K562 (cell line): ENCODE results near the gene RSF1. TPM values are rescaled to one million over a fixed set of nuclear protein-coding genes. Genes with fewer than 3 reads are reported as not detected.
A peak's percentile ranks its signal among the peaks of the same experiment; 100 is the strongest.

Experiments used
- ATAC-seq: fragments of 200-7000 bp; cut with Tn5 transposase; 3 replicates; pipeline ENCODE4 v1.9.1; 2020; ENCODE audit warnings: moderate library complexity
- BruUV-seq: library from RNA; stranded (reverse); fragments of 400-500 nt; replicated peaks from 2 replicates; lab custom pipeline; 2021; lab: Mats Ljungman, UMichigan
- CTCF ChIA-PET: fragments of 300-600 bp; formaldehyde crosslinking; extraction: SDS; loops from one replicate; lab custom pipeline; 2021; ENCODE audit warnings: low intra/inter-chr PET ratio; lab: Yijun Ruan, JAX
- POLR2A ChIA-PET: fragments of 300-600, 350-650 bp; sonication (Branson Sonifier 250); formaldehyde crosslinking; extraction: SDS; loops from one replicate; lab custom pipeline; 2021; ENCODE audit warnings: antibody characterized with exemption, inconsistent platforms; lab: Yijun Ruan, JAX
- DNase-seq, 4 experiments: peaks; one replicate each; pipeline versions ENCODE4 v3.0.0 to v3.0.0-alpha.2; 2011 to 2018; ENCODE audit warnings: low spot score in 3 of 4, mixed read lengths in 3 of 4; ENCODE audit errors: extremely low read depth in 1 of 4
- FAIRE-seq: peaks from 2 replicates; lab custom pipeline; 2011; peaks lifted over from hg19 to GRCh38; lab: Jason Lieb, UNC
- H2AFZ ChIP-seq: 2 replicates; pipeline ENCODE4 v1.6.0; 2011; ENCODE audit warnings: low read depth, low read length, control low read depth, inconsistent platforms
- H3K27ac ChIP-seq: fragments of 200-600 bp; 3 replicates; pipeline ENCODE4 v1.8.0; 2011; ENCODE audit warnings: low read depth, mild to moderate bottlenecking, control low read depth, inconsistent platforms, low read length, moderate library complexity, mixed read lengths; ENCODE audit errors: extremely low read depth
- H3K27me3 ChIP-seq, 2 experiments: fragments of 300-600 bp in 1 of 2; 2 replicates in 1 of 2; 3 replicates in 1 of 2; pipeline versions ENCODE4 v1.6.0 to v1.8.0; 2011; ENCODE audit warnings: inconsistent platforms in 2 of 2, low read length in 2 of 2, mild to moderate bottlenecking in 1 of 2, mixed read lengths in 1 of 2, moderate library complexity in 1 of 2; ENCODE audit not compliant: control insufficient read depth in 2 of 2, insufficient read depth in 2 of 2
- H3K36me3 ChIP-seq: fragments of 300-600 bp; 3 replicates; pipeline ENCODE4 v1.8.0; 2011; ENCODE audit warnings: mild to moderate bottlenecking, low read length, inconsistent platforms; ENCODE audit not compliant: control insufficient read depth, insufficient read depth
- H3K4me1 ChIP-seq, 2 experiments: fragments of 200-600 bp in 1 of 2; replicated peaks in 1 of 2; 2 replicates in 1 of 2; 3 replicates in 1 of 2; pipeline versions ENCODE4 v1.5.1 to v1.8.0; 2011; ENCODE audit warnings: inconsistent platforms in 2 of 2, low read length in 2 of 2, mild to moderate bottlenecking in 1 of 2, mixed read lengths in 1 of 2, moderate library complexity in 1 of 2; ENCODE audit not compliant: control insufficient read depth in 2 of 2, insufficient read depth in 2 of 2
- H3K4me2 ChIP-seq: 2 replicates; pipeline ENCODE4 v1.6.1; 2011; ENCODE audit warnings: low read length, control low read depth, inconsistent platforms, mixed read lengths; ENCODE audit not compliant: insufficient read depth
- H3K4me3 ChIP-seq: fragments of 200-600 bp; sonication (generic), shearing (Covaris generic); 2 replicates; pipeline ENCODE4 v1.5.1; 2016; ENCODE audit warnings: control low read depth, inconsistent platforms
- H3K79me2 ChIP-seq: fragments of 200-600 bp; 3 replicates; pipeline ENCODE4 v1.8.0; 2011; ENCODE audit warnings: low read length, inconsistent platforms; ENCODE audit not compliant: control insufficient read depth, insufficient read depth
- H3K9ac ChIP-seq, 2 experiments: 2 replicates each; pipeline versions ENCODE4 v1.6.0 to v1.6.1; 2011; ENCODE audit warnings: low read depth in 2 of 2, low read length in 2 of 2, control low read depth in 1 of 2, inconsistent platforms in 1 of 2, mild to moderate bottlenecking in 1 of 2, mixed read lengths in 1 of 2; ENCODE audit not compliant: insufficient read depth in 1 of 2
- H3K9me1 ChIP-seq: one replicate; pipeline ENCODE4 v1.6.0; 2011; ENCODE audit warnings: inconsistent platforms, mild to moderate bottlenecking, low read length, moderate library complexity; ENCODE audit not compliant: control insufficient read depth, insufficient read depth
- H3K9me3 ChIP-seq: replicated peaks from 2 replicates; pipeline ENCODE4 v1.5.1; 2011; ENCODE audit warnings: low read depth, low read length, inconsistent platforms; ENCODE audit not compliant: control insufficient read depth, insufficient read depth
- H4K20me1 ChIP-seq: replicated peaks from 2 replicates; pipeline ENCODE4 v1.6.1; 2011; ENCODE audit warnings: low read length, inconsistent platforms, mixed read lengths; ENCODE audit not compliant: control insufficient read depth, insufficient read depth
- CBX3 ChIP-seq, 2 experiments: IDR thresholded peaks; 1 replicate in 1 of 2; 2 replicates in 1 of 2; pipeline ENCODE4 v1.6.1; 2012; ENCODE audit warnings: inconsistent platforms in 2 of 2, low read length in 2 of 2, borderline replicate concordance in 1 of 2, control low read depth in 1 of 2
- CTBP1 ChIP-seq: fragments of 450-650 bp; IDR thresholded peaks from 2 replicates; pipeline ENCODE4 v1.6.1; 2016; ENCODE audit warnings: borderline replicate concordance
- EWSR1 ChIP-seq: fragments of 450-650 bp; IDR thresholded peaks from 2 replicates; pipeline ENCODE4 v1.6.1; 2018; ENCODE audit warnings: borderline replicate concordance, mild to moderate bottlenecking, low read depth, moderate library complexity; ENCODE audit not compliant: partially characterized antibody
- FOXK1 ChIP-seq: sonication (generic); formaldehyde crosslinking; IDR thresholded peaks from 2 replicates; pipeline ENCODE4 v1.8.0; 2022; ENCODE audit warnings: missing genetic modification reagents, mild to moderate bottlenecking, borderline replicate concordance
- NFATC3 ChIP-seq: fragments of 450-650 bp; IDR thresholded peaks from 2 replicates; pipeline ENCODE4 v1.6.1; 2017; ENCODE audit warnings: mild to moderate bottlenecking
- POLR2B ChIP-seq: fragments of 450-650 bp; IDR thresholded peaks from 2 replicates; pipeline ENCODE4 v1.6.1; 2018; ENCODE audit warnings: low read depth; ENCODE audit not compliant: partially characterized antibody
- PTBP1 ChIP-seq: fragments of 200-400 bp; formaldehyde crosslinking; IDR thresholded peaks from 2 replicates; pipeline ENCODE4 v1.6.1; 2017; ENCODE audit warnings: low read depth, low read length
- PYGO2 ChIP-seq: fragments of 450-650 bp; IDR thresholded peaks from 2 replicates; pipeline ENCODE4 v1.6.1; 2016; ENCODE audit warnings: mild to moderate bottlenecking, missing genetic modification characterization, moderate library complexity, missing compliant biosample characterization
- SPI1 ChIP-seq: IDR thresholded peaks from 2 replicates; pipeline ENCODE4 v1.6.1; 2011; ENCODE audit warnings: low read depth, low read length, control low read depth, borderline replicate concordance
- TRIM28 ChIP-seq: fragments of 450-650 bp; IDR thresholded peaks from 2 replicates; pipeline ENCODE4 v1.6.1; 2017
- YBX1 ChIP-seq: fragments of 450-650 bp; IDR thresholded peaks from 2 replicates; pipeline ENCODE4 v1.7.1; 2016; ENCODE audit warnings: mild to moderate bottlenecking
- ZFX ChIP-seq: sonication (generic); formaldehyde crosslinking; IDR thresholded peaks from 2 replicates; pipeline ENCODE4 v1.8.0; 2022; ENCODE audit warnings: mild to moderate bottlenecking, missing genetic modification reagents, moderate library complexity
- ZNF507 ChIP-seq: conservative IDR thresholded peaks from 2 replicates; pipeline ENCODE4 v1.6.1; 2017; ENCODE audit warnings: missing genetic modification characterization, missing compliant biosample characterization
- ZNF512 ChIP-seq: IDR thresholded peaks from 2 replicates; pipeline ENCODE4 v1.6.1; 2016; ENCODE audit warnings: missing genetic modification characterization, missing compliant biosample characterization
- ZNF707 ChIP-seq: fragments of 250-450 bp; sonication (Bioruptor Pico); conservative IDR thresholded peaks from 2 replicates; pipeline ENCODE4 v1.8.0; 2022; ENCODE audit warnings: inconsistent platforms, mild to moderate bottlenecking, moderate library complexity
- ZNF75A ChIP-seq: fragments of 450-650 bp; formaldehyde crosslinking; IDR thresholded peaks from 2 replicates; pipeline ENCODE4 v1.4.0; 2020; ENCODE audit warnings: mild to moderate bottlenecking
- WGBS: fragments of 100-300 bp; shearing (Covaris generic); methylation state at CpG from one replicate; pipeline ENCODE4 v1.1.6; 2016; ENCODE audit warnings: low coverage, mixed read lengths; ENCODE audit not compliant: insufficient coverage; ENCODE audit errors: missing lambda C conversion rate; 5-methylcytosine and 5-hydroxymethylcytosine counted together
- in situ Hi-C: fragments of 300-500 bp; cut with MboI; formaldehyde crosslinking; loops from 4 replicates; pipeline ENCODE4 v1.15.0; 2018; ENCODE audit warnings: inconsistent platforms, mixed read lengths
- intact Hi-C: fragments of 100-400 bp; cut with micrococcal nuclease; formaldehyde crosslinking; loops from 2 replicates; pipeline ENCODE4 v1.14.2; 2022
- polyA plus RNA-seq, 8 experiments: library from polyadenylated mRNA; depleted of rRNA in 4 of 8; stranded (reverse) in 5 of 8; unstranded in 3 of 8; fragments of >200 nt; fragmentation: Nextera tagmentation in 2 of 8; fragmentation: Illumina TruSeq in 1 of 8; extraction: Ambion mirVana in 2 of 8; extraction: Trizol in 1 of 8; gene quantifications; 2 replicates each; pipeline versions ENCODE4 v1.2.1 to v1.2.3, GENCODE V29; 2011 to 2014; ENCODE audit warnings: inconsistent platforms in 1 of 8, missing spikeins in 1 of 8
- total RNA-seq, 7 experiments: library from RNA; depleted of rRNA in 6 of 7; stranded (reverse); fragments of >200 nt in 6 of 7; fragmentation: Illumina TruSeq in 2 of 7; extraction: Trizol in 2 of 7; gene quantifications; 2 replicates each; pipeline versions ENCODE4 v1.2.1 to v1.2.3, GENCODE V29; 2011 to 2021; ENCODE audit warnings: low replicate concordance in 1 of 7
- TF ChIP-seq, protein P1 (sequence below): fragments of 450-650 bp; IDR thresholded peaks from 2 replicates; pipeline ENCODE4 v1.6.1; 2018; ENCODE audit warnings: mild to moderate bottlenecking, low read depth; ENCODE audit not compliant: partially characterized antibody

RSF1 gene
- total and polyA plus RNA-seq, 9 of the 15 experiments (the other 6 are each of a cell fraction or from before 2014, with no cell fraction given), result 9.7 to 63.6 (median 42.8) TPM

GRCh38 chr11:77730789-77731188, 89.7 kb downstream of the RSF1 start:
- no peak overlapping the region for H3K4me2 ChIP-seq
- H3K9me1 ChIP-seq, result no peaks in the 10 kb centered on the region
- H3K9me3 ChIP-seq, result peaks cover 4% of the 10 kb centered on the region; the same call in 1 of the 2 replicates
- intact Hi-C loops (no loop called here), in situ Hi-C loops (no loop called here)
- no peak for ATAC-seq
- no peak overlapping the region for H3K9ac ChIP-seq
- TSS peak; percentile 6 for BruUV-seq
- no peaks in the 10 kb centered on the region for H4K20me1 ChIP-seq
- WGBS, result 81% methylated on average over 3 of the region's 3 CpGs
- DNase-seq, result no peak
- no peaks in the 10 kb centered on the region for H3K27me3 ChIP-seq
- CTCF ChIA-PET, result no interaction called here
- H3K27ac ChIP-seq, result no peak overlapping the region
- no peak for FAIRE-seq
- POLR2A ChIA-PET, result no interaction called here
- H3K4me3 ChIP-seq, result no peak overlapping the region
- TF ChIP-seq SPI1 (peak; percentile 54; the same call in 1 of the 2 replicates), CBX3 (IDR thresholded peaks at IDR 0.05; ENCODE audit: borderline replicate concordance in 1 of 2, low read length in 2 of 2) (peak in 1 of 2 experiments; percentile 78; a peak in 1 of 3 replicates), PYGO2 (no peak), YBX1 (no peak), ZFX (CRISPR knock-in tag) (no peak), NFATC3 (no peak), CTBP1 (no peak), ZNF512 (tag) (no peak), POLR2B (no peak), ZNF507 (peak; percentile 73), ZNF707 (peak; percentile 99), TRIM28 (peak; percentile 81; the same call in 1 of the 2 replicates), ZNF75A (CRISPR knock-in tag) (no peak), FOXK1 (CRISPR knock-in tag) (no peak), PTBP1 (no peak), EWSR1 (no peak)
- TF ChIP-seq, protein P1, sequence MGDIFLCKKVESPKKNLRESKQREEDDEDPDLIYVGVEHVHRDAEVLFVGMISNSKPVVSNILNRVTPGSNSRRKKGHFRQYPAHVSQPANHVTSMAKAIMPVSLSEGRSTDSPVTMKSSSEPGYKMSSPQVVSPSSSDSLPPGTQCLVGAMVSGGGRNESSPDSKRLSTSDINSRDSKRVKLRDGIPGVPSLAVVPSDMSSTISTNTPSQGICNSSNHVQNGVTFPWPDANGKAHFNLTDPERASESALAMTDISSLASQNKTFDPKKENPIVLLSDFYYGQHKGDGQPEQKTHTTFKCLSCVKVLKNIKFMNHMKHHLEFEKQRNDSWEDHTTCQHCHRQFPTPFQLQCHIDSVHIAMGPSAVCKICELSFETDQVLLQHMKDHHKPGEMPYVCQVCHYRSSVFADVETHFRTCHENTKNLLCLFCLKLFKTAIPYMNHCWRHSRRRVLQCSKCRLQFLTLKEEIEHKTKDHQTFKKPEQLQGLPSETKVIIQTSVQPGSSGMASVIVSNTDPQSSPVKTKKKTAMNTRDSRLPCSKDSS, result peak; percentile 60
- peaks cover 5% of the 10 kb centered on the region; the same call in 2 of the 3 replicates for H3K36me3 ChIP-seq
- no peaks in the 10 kb centered on the region for H3K4me1 ChIP-seq
- H3K79me2 ChIP-seq, result no peaks in the 10 kb centered on the region
- H2AFZ ChIP-seq, result no peak overlapping the region
